ENCODE data around the gene TEDC2. TPM values are rescaled to one million over a fixed set of nuclear protein-coding genes. Genes with fewer than 3 reads are reported as not detected.

TEDC2 gene
- total and polyA plus RNA-seq, 9 of the 15 experiments (the other 6 are each of a cell fraction or from before 2014, with no cell fraction given): 0.75 to 57.0 (median 17.6) TPM

DNA sequence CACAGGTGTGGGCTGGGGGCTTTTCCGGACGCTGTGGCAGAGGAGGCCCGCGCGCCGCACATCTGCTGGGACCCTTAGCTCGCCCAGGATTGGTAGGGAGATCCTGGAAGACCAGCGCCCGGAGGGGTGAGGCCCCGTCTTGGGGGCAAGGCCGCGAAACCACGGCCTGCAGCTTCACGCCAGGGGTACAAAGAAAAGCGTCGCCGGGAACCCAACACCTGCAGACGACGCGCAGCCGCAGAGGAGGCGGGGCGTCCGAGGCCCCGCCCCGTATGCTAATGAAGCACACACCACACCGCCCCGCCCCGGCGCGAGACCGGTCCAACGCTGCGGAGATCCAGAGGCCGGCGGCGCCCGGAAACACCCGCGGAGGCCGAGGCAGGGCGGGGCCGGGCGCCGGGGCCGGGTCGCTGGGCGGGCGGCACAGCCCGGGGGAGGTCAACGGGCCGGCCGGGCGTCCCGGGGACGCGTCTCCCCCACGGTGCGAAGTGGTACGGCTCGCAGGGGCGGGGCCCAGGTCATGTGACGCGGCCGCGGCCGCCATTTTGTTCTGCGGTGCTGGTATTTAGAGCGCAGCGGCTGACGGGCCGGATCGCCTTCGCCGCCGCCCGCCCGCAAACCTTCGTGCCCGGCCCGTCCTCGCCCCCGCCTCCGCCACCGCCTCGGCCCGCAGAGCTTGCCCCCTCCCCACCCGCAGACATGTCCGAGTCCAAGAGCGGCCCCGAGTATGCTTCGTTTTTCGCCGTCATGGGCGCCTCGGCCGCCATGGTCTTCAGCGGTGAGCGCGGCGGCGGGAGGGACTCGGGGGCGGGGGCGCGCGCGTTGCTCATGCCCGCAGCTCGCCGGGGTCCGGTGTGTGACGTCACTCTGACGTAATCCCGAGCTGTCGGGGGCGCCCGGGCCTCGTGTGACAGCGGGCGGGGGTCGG is 53.8 kb downstream of the TEDC2 start, which contains the start of gene ATP6V0C (continued):
- TF ChIP-seq RBM15 (IDR thresholded peaks at IDR 0.05; ENCODE audit: insufficient read depth, low read length) (no peak), ZNF134 (CRISPR knock-in tag; conservative IDR thresholded peaks at IDR 0.05) (no peak), NCOA2 (IDR thresholded peaks at IDR 0.05; ENCODE audit: partially characterized antibody in 2 of 2) (no peak), CBFA2T2 (conservative IDR thresholded peaks at IDR 0.05) (peak; percentile 50; the same call in 1 of the 2 replicates), EZH2 (IDR thresholded peaks at IDR 0.05; ENCODE audit: borderline replicate concordance, low read depth, low read length) (no peak), ZNF384 (IDR thresholded peaks at IDR 0.05; ENCODE audit: low read depth, low read length) (no peak), L3MBTL2 (IDR thresholded peaks at IDR 0.05) (peak; percentile 90), ZNF121 (CRISPR knock-in tag; conservative IDR thresholded peaks at IDR 0.05) (no peak), GATAD2B (IDR thresholded peaks at IDR 0.05; ENCODE audit: borderline replicate concordance) (peak; percentile 93; the same call in 1 of the 2 replicates), NCOA1 (IDR thresholded peaks at IDR 0.05; ENCODE audit: low read depth) (no peak), MEF2A (IDR thresholded peaks at IDR 0.05; ENCODE audit: control insufficient read depth, low read depth, low read length) (no peak), TAL1 (IDR thresholded peaks at IDR 0.05) (no peak), ZNF174 (CRISPR knock-in tag; IDR thresholded peaks at IDR 0.05) (no peak), TARDBP (IDR thresholded peaks at IDR 0.05) (no peak), CTBP1 (IDR thresholded peaks at IDR 0.05; ENCODE audit: borderline replicate concordance) (peak; percentile 66; the same call in 1 of the 2 replicates), ZNF77 (CRISPR knock-in tag; IDR thresholded peaks at IDR 0.05) (no peak), ZC3H8 (IDR thresholded peaks at IDR 0.05) (no peak), TEAD1 (CRISPR knock-in tag; IDR thresholded peaks at IDR 0.05) (peak; percentile 54 to 68; a peak in 2 of 4 replicates), SMARCB1 (IDR thresholded peaks at IDR 0.05; ENCODE audit: insufficient read length, low read depth) (no peak), ETS2 (tag; IDR thresholded peaks at IDR 0.05; ENCODE audit: borderline replicate concordance, poor library complexity, severe bottlenecking) (no peak)
- TF ChIP-seq, protein P1, sequence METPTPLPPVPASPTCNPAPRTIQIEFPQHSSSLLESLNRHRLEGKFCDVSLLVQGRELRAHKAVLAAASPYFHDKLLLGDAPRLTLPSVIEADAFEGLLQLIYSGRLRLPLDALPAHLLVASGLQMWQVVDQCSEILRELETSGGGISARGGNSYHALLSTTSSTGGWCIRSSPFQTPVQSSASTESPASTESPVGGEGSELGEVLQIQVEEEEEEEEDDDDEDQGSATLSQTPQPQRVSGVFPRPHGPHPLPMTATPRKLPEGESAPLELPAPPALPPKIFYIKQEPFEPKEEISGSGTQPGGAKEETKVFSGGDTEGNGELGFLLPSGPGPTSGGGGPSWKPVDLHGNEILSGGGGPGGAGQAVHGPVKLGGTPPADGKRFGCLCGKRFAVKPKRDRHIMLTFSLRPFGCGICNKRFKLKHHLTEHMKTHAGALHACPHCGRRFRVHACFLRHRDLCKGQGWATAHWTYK (CRISPR knock-in tag; IDR thresholded peaks at IDR 0.05): 0 out of 2 replicates have a peak, but pooled peaks have one; percentile 62
- TF ChIP-seq, protein P2, sequence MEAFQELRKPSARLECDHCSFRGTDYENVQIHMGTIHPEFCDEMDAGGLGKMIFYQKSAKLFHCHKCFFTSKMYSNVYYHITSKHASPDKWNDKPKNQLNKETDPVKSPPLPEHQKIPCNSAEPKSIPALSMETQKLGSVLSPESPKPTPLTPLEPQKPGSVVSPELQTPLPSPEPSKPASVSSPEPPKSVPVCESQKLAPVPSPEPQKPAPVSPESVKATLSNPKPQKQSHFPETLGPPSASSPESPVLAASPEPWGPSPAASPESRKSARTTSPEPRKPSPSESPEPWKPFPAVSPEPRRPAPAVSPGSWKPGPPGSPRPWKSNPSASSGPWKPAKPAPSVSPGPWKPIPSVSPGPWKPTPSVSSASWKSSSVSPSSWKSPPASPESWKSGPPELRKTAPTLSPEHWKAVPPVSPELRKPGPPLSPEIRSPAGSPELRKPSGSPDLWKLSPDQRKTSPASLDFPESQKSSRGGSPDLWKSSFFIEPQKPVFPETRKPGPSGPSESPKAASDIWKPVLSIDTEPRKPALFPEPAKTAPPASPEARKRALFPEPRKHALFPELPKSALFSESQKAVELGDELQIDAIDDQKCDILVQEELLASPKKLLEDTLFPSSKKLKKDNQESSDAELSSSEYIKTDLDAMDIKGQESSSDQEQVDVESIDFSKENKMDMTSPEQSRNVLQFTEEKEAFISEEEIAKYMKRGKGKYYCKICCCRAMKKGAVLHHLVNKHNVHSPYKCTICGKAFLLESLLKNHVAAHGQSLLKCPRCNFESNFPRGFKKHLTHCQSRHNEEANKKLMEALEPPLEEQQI (IDR thresholded peaks at IDR 0.05): no peak
- TF ChIP-seq, protein P3, sequence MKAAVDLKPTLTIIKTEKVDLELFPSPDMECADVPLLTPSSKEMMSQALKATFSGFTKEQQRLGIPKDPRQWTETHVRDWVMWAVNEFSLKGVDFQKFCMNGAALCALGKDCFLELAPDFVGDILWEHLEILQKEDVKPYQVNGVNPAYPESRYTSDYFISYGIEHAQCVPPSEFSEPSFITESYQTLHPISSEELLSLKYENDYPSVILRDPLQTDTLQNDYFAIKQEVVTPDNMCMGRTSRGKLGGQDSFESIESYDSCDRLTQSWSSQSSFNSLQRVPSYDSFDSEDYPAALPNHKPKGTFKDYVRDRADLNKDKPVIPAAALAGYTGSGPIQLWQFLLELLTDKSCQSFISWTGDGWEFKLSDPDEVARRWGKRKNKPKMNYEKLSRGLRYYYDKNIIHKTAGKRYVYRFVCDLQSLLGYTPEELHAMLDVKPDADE (conservative IDR thresholded peaks at IDR 0.05; ENCODE audit: control insufficient read depth, low read depth, low read length): peak; percentile 87; the same call in 1 of the 2 replicates
- TF ChIP-seq, protein P4, sequence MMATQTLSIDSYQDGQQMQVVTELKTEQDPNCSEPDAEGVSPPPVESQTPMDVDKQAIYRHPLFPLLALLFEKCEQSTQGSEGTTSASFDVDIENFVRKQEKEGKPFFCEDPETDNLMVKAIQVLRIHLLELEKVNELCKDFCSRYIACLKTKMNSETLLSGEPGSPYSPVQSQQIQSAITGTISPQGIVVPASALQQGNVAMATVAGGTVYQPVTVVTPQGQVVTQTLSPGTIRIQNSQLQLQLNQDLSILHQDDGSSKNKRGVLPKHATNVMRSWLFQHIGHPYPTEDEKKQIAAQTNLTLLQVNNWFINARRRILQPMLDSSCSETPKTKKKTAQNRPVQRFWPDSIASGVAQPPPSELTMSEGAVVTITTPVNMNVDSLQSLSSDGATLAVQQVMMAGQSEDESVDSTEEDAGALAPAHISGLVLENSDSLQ (IDR thresholded peaks at IDR 0.05): no peak

All from K562 (cell line).